Effector memory CD4-positive, alpha-beta T cell (primary cell): ENCODE data around the gene POP7.

Experiments used
- DNase-seq, 3 donors: peaks; one replicate each; pipeline ENCODE4 v3.0.0-alpha.2; 2020
- H3K27ac ChIP-seq: 2 replicates; pipeline ENCODE4 v1.7.0; 2013; ENCODE audit warnings: mild to moderate bottlenecking, low read length, moderate library complexity; ENCODE audit not compliant: insufficient read depth, poor library complexity, severe bottlenecking
- H3K27me3 ChIP-seq: replicated peaks from 2 replicates; pipeline ENCODE4 v1.7.0; 2013; ENCODE audit warnings: mild to moderate bottlenecking, low read length; ENCODE audit not compliant: insufficient read depth, control insufficient read depth, poor library complexity, severe bottlenecking
- H3K36me3 ChIP-seq: 2 replicates; pipeline ENCODE4 v1.7.0; 2013; ENCODE audit warnings: mild to moderate bottlenecking, low read length, moderate library complexity; ENCODE audit not compliant: control insufficient read depth, insufficient read depth
- H3K4me1 ChIP-seq: 2 replicates; pipeline ENCODE4 v1.7.0; 2013; ENCODE audit warnings: low read length, mild to moderate bottlenecking; ENCODE audit not compliant: control insufficient read depth, insufficient read depth, poor library complexity, severe bottlenecking
- H3K4me3 ChIP-seq: 2 replicates; pipeline ENCODE4 v1.7.0; 2013; ENCODE audit warnings: low read length, low read depth, mild to moderate bottlenecking; ENCODE audit not compliant: insufficient read depth, poor library complexity, severe bottlenecking
- H3K9me3 ChIP-seq: 2 replicates; pipeline ENCODE4 v1.7.0; 2013; ENCODE audit warnings: mild to moderate bottlenecking, low read length, moderate library complexity; ENCODE audit not compliant: control insufficient read depth

The POP7 gene

GRCh38 chr7:100679927-100680575 is 25.9 kb upstream of the POP7 start:
- Histone ChIP-seq H3K4me1 (peaks cover 24% of the 10 kb centered on the region), H3K9me3 (no peaks in the 10 kb centered on the region), H3K27me3 (no peaks in the 10 kb centered on the region), H3K36me3 (peaks cover 67% of the 10 kb centered on the region), H3K27ac (no peak overlapping the region), H3K4me3 (no peak overlapping the region)
- DNase-seq = no peak

DNA sequence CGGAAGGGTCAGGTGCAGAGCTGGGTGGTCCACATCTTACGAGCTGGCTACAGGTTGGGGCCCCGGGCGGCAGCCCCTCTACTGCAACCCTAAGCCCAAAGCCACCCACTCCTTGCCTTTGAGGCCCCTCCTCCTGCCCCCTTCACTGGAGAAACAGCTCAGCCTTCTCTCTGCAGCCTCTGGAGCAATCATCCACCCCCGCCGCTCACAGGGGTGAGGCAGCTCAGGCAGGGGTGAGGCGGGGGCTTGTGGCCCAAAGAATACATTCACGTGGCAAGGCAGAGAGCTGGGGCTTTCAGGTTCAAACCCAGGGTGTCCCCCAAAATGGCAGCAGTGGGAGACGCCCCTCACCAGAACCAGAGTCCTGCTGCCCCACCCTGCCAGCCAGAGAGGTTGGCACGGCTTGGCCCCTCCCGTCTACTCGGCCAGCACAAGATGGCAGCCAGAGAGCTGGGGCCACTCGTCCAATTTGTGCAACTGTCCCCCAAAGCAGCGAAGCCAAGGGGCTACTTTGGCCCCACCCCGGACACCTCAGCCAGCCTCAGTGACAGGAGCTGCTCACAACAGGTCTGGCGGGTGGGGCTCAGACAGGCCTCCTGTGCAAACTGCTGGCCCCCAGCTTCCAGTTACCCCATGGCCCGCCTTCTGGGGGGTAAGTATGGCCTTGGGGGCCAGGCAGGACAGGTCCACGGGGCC is 25.2 kb upstream of the POP7 start:
- H3K4me3 ChIP-seq = no peak overlapping the region
- peaks cover 73% of the 10 kb centered on the region for H3K36me3 ChIP-seq

DNA sequence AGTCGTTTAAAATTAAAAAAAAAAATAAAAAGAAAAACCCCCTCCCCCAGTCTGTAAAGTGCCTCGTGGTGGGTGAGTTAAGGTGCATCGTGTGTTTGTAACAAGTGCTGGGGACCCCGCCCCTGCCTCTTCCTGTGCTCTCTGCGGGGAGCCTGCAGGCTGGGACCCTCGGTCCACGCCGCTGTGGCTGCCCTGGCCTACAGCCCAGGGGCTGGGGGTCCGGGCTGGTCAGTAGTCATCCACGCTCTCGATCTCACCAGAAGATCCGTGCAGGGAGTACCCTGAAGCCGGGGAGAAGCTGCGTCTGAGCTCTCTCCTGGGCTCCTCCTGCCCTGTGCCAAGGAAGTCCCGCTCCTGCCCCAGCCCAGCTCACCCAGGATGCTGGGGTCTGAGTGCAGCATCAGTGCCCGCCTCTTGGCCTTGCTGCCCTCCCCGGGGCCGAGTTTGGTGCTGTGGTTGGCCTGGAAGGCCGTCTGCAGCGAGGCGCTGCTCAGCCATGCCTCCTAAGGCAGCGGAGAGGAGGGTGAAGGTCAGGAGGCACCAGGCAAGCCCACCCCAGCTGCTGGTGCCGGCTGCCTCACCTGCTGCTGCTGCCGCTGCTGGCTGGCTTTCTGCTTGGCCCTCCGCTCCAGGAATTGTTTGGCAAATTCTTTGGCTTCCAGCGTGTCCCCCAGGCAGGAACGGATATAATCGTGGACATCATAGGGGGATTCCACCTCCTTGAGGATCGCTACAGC is 24.3 kb upstream of the POP7 start:
- no peaks in the 10 kb centered on the region for H3K27me3 ChIP-seq
- DNase-seq = no peak
- peaks cover 21% of the 10 kb centered on the region for H3K4me1 ChIP-seq
- no peak overlapping the region for H3K27ac ChIP-seq
- no peaks in the 10 kb centered on the region for H3K9me3 ChIP-seq
- H3K4me3 ChIP-seq = no peak overlapping the region
- H3K36me3 ChIP-seq = peaks cover 79% of the 10 kb centered on the region

More for the DNA sequence above, 25.2 kb upstream of the POP7 start:
- DNase-seq = no peak
- no peak overlapping the region for H3K27ac ChIP-seq
- no peaks in the 10 kb centered on the region for H3K9me3 ChIP-seq
- H3K27me3 ChIP-seq = no peaks in the 10 kb centered on the region
- H3K4me1 ChIP-seq = peaks cover 24% of the 10 kb centered on the region

DNA sequence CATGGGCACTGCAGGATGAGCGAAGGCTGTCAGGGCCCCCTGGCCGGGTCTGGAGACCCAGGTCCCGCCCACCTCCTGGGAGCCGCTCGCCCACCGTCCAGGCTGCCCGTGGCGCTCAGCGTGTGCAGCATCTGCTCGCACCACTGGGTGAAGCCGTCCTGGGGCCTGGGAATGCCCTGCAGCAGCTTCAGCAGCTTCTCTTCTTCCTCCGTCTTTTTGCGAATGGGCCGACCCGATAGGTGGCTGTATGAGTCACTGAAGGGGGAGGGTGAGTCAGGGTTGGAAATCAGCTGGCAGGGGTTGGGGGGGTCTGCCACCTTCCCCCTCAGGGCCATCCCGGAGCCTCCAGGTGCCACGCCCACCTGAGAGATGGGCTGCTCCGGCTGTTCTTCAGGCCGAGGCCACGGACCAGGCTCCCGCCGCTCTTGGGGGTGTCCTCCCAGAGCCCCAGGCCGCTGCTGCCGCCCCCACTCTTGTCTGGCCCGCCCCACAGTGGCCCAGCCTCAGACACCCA is 23.6 kb upstream of the POP7 start:
- Histone ChIP-seq H3K27ac (no peak overlapping the region), H3K27me3 (no peaks in the 10 kb centered on the region), H3K4me3 (no peak overlapping the region), H3K4me1 (peaks cover 21% of the 10 kb centered on the region), H3K9me3 (no peaks in the 10 kb centered on the region), H3K36me3 (peaks cover 81% of the 10 kb centered on the region)
- DNase-seq = no peak

GRCh38 chr7:100682991-100683658 is 22.8 kb upstream of the POP7 start:
- Histone ChIP-seq H3K4me1 (peaks cover 21% of the 10 kb centered on the region), H3K27me3 (no peaks in the 10 kb centered on the region), H3K4me3 (no peak overlapping the region), H3K9me3 (no peaks in the 10 kb centered on the region), H3K27ac (no peak overlapping the region), H3K36me3 (peaks cover 80% of the 10 kb centered on the region)
- DNase-seq = no peak

GRCh38 chr7:100683659-100684533 is 22.0 kb upstream of the POP7 start:
- no peak overlapping the region for H3K4me3 ChIP-seq
- peaks cover 80% of the 10 kb centered on the region for H3K36me3 ChIP-seq
- no peaks in the 10 kb centered on the region for H3K27me3 ChIP-seq
- no peaks in the 10 kb centered on the region for H3K9me3 ChIP-seq
- no peak for DNase-seq
- H3K27ac ChIP-seq = no peak overlapping the region
- H3K4me1 ChIP-seq = peaks cover 21% of the 10 kb centered on the region

- Histone ChIP-seq H3K4me1 (peaks cover 20% of the 10 kb centered on the region), H3K4me3 (no peak overlapping the region), H3K9me3 (no peaks in the 10 kb centered on the region), H3K27me3 (no peaks in the 10 kb centered on the region), H3K27ac (no peak overlapping the region), H3K36me3 (peaks cover 73% of the 10 kb centered on the region)
- DNase-seq = no peak
Measured at GRCh38 chr7:100684534-100685042, 21.3 kb upstream of the POP7 start.

DNA sequence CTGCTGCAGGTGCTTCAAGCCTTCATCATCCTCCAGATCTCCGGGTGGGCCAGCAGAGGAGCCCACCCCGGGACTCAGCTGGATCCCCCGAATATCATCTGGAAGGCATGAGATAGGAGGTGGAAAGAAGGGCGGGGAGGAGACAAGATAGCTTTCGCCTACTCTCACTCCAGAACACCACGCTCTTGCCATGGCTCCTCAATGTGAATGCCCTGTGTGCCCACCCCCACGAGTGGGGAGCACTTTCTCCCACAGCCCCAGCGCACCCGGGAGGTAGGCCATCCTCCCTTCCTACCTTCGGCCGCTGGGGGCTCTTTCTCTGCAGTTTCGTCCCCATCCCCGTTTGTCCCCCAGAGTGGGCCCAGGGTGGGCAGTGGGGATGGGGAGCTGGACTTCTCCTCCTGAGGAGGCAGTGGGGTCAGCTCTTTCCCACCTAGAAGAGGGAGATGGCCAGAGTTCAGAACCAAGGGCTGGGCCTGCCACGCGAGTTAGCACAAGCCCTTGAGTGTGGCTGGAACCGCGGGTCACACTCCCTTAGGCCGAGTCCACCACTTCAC is 20.8 kb upstream of the POP7 start:
- Histone ChIP-seq H3K27me3 (no peaks in the 10 kb centered on the region), H3K36me3 (peaks cover 71% of the 10 kb centered on the region), H3K4me3 (no peak overlapping the region), H3K27ac (no peak overlapping the region), H3K9me3 (no peaks in the 10 kb centered on the region), H3K4me1 (peaks cover 17% of the 10 kb centered on the region)
- no peak for DNase-seq
